Hepatocyte (in vitro differentiated cells): Measurements from ENCODE around the gene F8. TPM values are rescaled to one million over a fixed set of nuclear protein-coding genes. Genes with fewer than 3 reads are reported as not detected.
A peak's percentile ranks its signal among the peaks of the same experiment; 100 is the strongest.

Experiments
- DNase-seq: peaks from one replicate; pipeline ENCODE4 v3.0.0-alpha.2; 2016; ENCODE audit warnings: low spot score
- H2AFZ ChIP-seq: fragments of 200-600 bp; sonication (generic); 2 replicates; pipeline ENCODE4 v1.6.0; 2016; ENCODE audit warnings: antibody characterized with exemption, mild to moderate bottlenecking
- H3K27ac ChIP-seq: fragments of 200-600 bp; sonication (generic); 2 replicates; pipeline ENCODE4 v1.5.1; 2016; ENCODE audit warnings: mild to moderate bottlenecking
- H3K27me3 ChIP-seq: fragments of 200-600 bp; sonication (generic); 2 replicates; pipeline ENCODE4 v1.6.1; 2016
- H3K36me3 ChIP-seq: fragments of 200-600 bp; sonication (generic); replicated peaks from 2 replicates; pipeline ENCODE4 v1.5.1; 2016; ENCODE audit warnings: low read depth; ENCODE audit not compliant: insufficient read depth
- H3K4me1 ChIP-seq: fragments of 200-600 bp; sonication (generic); 2 replicates; pipeline ENCODE4 v1.5.1; 2016; ENCODE audit warnings: mild to moderate bottlenecking, moderate library complexity; ENCODE audit not compliant: insufficient read depth
- H3K4me2 ChIP-seq: fragments of 200-600 bp; sonication (generic); 2 replicates; pipeline ENCODE4 v1.6.0; 2016
- H3K4me3 ChIP-seq: fragments of 200-600 bp; sonication (generic); 2 replicates; pipeline ENCODE4 v1.5.1; 2016; ENCODE audit warnings: mild to moderate bottlenecking
- H3K79me2 ChIP-seq: fragments of 200-600 bp; sonication (generic); 2 replicates; pipeline ENCODE4 v1.6.0; 2017; ENCODE audit warnings: mild to moderate bottlenecking
- H3K9me2 ChIP-seq: fragments of 200-600 bp; sonication (generic); replicated peaks from 2 replicates; pipeline ENCODE4 v1.6.0; 2017; ENCODE audit warnings: mild to moderate bottlenecking; ENCODE audit not compliant: insufficient read depth
- H3K9me3 ChIP-seq: fragments of 200-600 bp; sonication (generic); 2 replicates; pipeline ENCODE4 v1.5.1; 2016; ENCODE audit warnings: low read depth, mild to moderate bottlenecking
- H4K20me1 ChIP-seq: fragments of 200-600 bp; sonication (generic); 2 replicates; pipeline ENCODE4 v1.6.0; 2016; ENCODE audit warnings: mild to moderate bottlenecking; ENCODE audit not compliant: insufficient read depth, poor library complexity, severe bottlenecking
- CTCF ChIP-seq: fragments of 200-600 bp; sonication (generic); IDR thresholded peaks from 2 replicates; pipeline ENCODE4 v1.5.1; 2016; ENCODE audit warnings: antibody characterized with exemption, mild to moderate bottlenecking; ENCODE audit not compliant: poor library complexity
- EZH2 ChIP-seq: fragments of 200-600 bp; sonication (generic); IDR thresholded peaks from 2 replicates; pipeline ENCODE4 v1.6.1; 2016; ENCODE audit warnings: antibody characterized with exemption, mild to moderate bottlenecking, borderline replicate concordance
- EZH2phosphoT487 ChIP-seq: fragments of 200-600 bp; sonication (generic); IDR thresholded peaks from one replicate; pipeline ENCODE4 v1.6.1; 2018; ENCODE audit warnings: antibody characterized with exemption, mild to moderate bottlenecking, low read depth, moderate library complexity; ENCODE audit not compliant: unreplicated experiment, severe bottlenecking
- WGBS: methylation state at CpG from one replicate; pipeline ENCODE4 v1.1.6; 2016; ENCODE audit warnings: low lambda C conversion rate; ENCODE audit errors: missing lambda C conversion rate; 5-methylcytosine and 5-hydroxymethylcytosine counted together
- polyA plus RNA-seq: library from polyadenylated mRNA; unstranded; fragments of >200 nt; fragmentation: Nextera tagmentation; extraction: Ambion mirVana; gene quantifications from 2 replicates; pipeline ENCODE4 v1.2.1, GENCODE V29; 2016
- total RNA-seq: library from RNA; depleted of rRNA; stranded (reverse); fragments of >200 nt; gene quantifications from 2 replicates; pipeline ENCODE4 v1.2.3, GENCODE V29; 2014

F8 gene
- total and polyA plus RNA-seq, 2 experiments from 2014 or later: 0.92 to 1.4 TPM

GRCh38 chrX:155070663-155070974, 48.1 kb upstream of the F8 start:
- 30% methylated on average over 16 of the region's 16 CpGs for WGBS
- Histone ChIP-seq H3K4me1 (peaks cover 6% of the 10 kb centered on the region), H4K20me1 (no peaks in the 10 kb centered on the region), H3K27ac (peak overlapping the region; percentile 97), H3K9me2 (no peaks in the 10 kb centered on the region), H3K9me3 (no peaks in the 10 kb centered on the region), H3K4me2 (peak overlapping the region; percentile 82), H3K4me3 (peak overlapping the region; percentile 79), H3K36me3 (no peaks in the 10 kb centered on the region), H2AFZ (peak overlapping the region; percentile 85), H3K27me3 (no peaks in the 10 kb centered on the region), H3K79me2 (peaks cover 24% of the 10 kb centered on the region)
- no peak for DNase-seq
- TF ChIP-seq CTCF: no peak
- TF ChIP-seq EZH2: no peak
- no peak for TF ChIP-seq EZH2phosphoT487

GRCh38 chrX:155070038-155070437, 47.5 kb upstream of the F8 start:
- H3K36me3 ChIP-seq: no peaks in the 10 kb centered on the region
- no peaks in the 10 kb centered on the region for H4K20me1 ChIP-seq
- no peaks in the 10 kb centered on the region for H3K9me2 ChIP-seq
- peak overlapping the region; percentile 97 for H3K27ac ChIP-seq
- H3K4me1 ChIP-seq: peaks cover 6% of the 10 kb centered on the region
- H3K9me3 ChIP-seq: no peaks in the 10 kb centered on the region
- peaks cover 24% of the 10 kb centered on the region for H3K79me2 ChIP-seq
- H3K27me3 ChIP-seq: no peaks in the 10 kb centered on the region
- WGBS: 52% methylated on average over 12 of the region's 12 CpGs
- peak overlapping the region; percentile 79 for H3K4me3 ChIP-seq
- no peak for DNase-seq
- peak overlapping the region; percentile 82 for H3K4me2 ChIP-seq
- H2AFZ ChIP-seq: peak overlapping the region; percentile 85
- TF ChIP-seq EZH2 (no peak), EZH2phosphoT487 (no peak), CTCF (no peak)

- Histone ChIP-seq H3K36me3 (no peaks in the 10 kb centered on the region), H3K4me1 (peaks cover 6% of the 10 kb centered on the region), H3K9me3 (no peaks in the 10 kb centered on the region), H4K20me1 (no peaks in the 10 kb centered on the region), H3K79me2 (peaks cover 24% of the 10 kb centered on the region), H2AFZ (no peak overlapping the region), H3K27me3 (no peaks in the 10 kb centered on the region), H3K27ac (no peak overlapping the region), H3K9me2 (no peaks in the 10 kb centered on the region), H3K4me2 (peak overlapping the region; percentile 82), H3K4me3 (no peak overlapping the region)
- TF ChIP-seq EZH2 (no peak), CTCF (no peak), EZH2phosphoT487 (no peak)
- WGBS: 64% methylated on average over 1 of the region's 1 CpG
- DNase-seq: no peak
Measured at GRCh38 chrX:155069414-155069813, 46.9 kb upstream of the F8 start.

GRCh38 chrX:155068165-155068564, 45.6 kb upstream of the F8 start:
- H3K79me2 ChIP-seq: peaks cover 23% of the 10 kb centered on the region
- no peak overlapping the region for H3K4me2 ChIP-seq
- WGBS: 52% methylated on average over 1 of the region's 1 CpG

More at GRCh38 chrX:155068165-155068564, 45.6 kb upstream of the F8 start:
- no peak for TF ChIP-seq CTCF
- Histone ChIP-seq H3K9me2 (no peaks in the 10 kb centered on the region), H4K20me1 (no peaks in the 10 kb centered on the region), H3K4me3 (no peak overlapping the region), H3K27ac (no peak overlapping the region), H3K9me3 (no peaks in the 10 kb centered on the region), H3K27me3 (no peaks in the 10 kb centered on the region), H3K36me3 (no peaks in the 10 kb centered on the region), H2AFZ (no peak overlapping the region), H3K4me1 (peaks cover 6% of the 10 kb centered on the region)
- no peak for DNase-seq
